HepG2 (cell line): Measurements from ENCODE around the gene TXNRD2. TPM values are rescaled to one million over a fixed set of nuclear protein-coding genes. Genes with fewer than 3 reads are reported as not detected.
A peak's percentile ranks its signal among the peaks of the same experiment; 100 is the strongest.

ENCODE experiments used
- BATF2 ChIP-seq: sonication (generic); formaldehyde crosslinking; IDR thresholded peaks from 2 replicates; pipeline ENCODE4 v1.8.0; 2022; ENCODE audit warnings: mild to moderate bottlenecking, missing genetic modification reagents, moderate library complexity
- CBX2 ChIP-seq, 2 experiments: fragments of 200-600 bp in 1 of 2; sonication (generic); formaldehyde crosslinking in 1 of 2; IDR thresholded peaks; 2 replicates each; pipeline versions ENCODE4 v1.7.0 to v1.8.1; 2018 to 2022; ENCODE audit warnings: low read depth in 2 of 2, low read length in 1 of 2, mild to moderate bottlenecking in 1 of 2, missing genetic modification reagents in 1 of 2
- ESRRA ChIP-seq: sonication (generic); formaldehyde crosslinking; IDR thresholded peaks from 2 replicates; pipeline ENCODE4 v1.5.1; 2020; ENCODE audit warnings: mild to moderate bottlenecking, low read depth, missing genetic modification reagents
- GATA4 ChIP-seq: sonication (generic); IDR thresholded peaks from 2 replicates; pipeline ENCODE4 v1.6.1; 2016; ENCODE audit warnings: antibody characterized with exemption, low read depth, borderline replicate concordance
- IKZF4 ChIP-seq: sonication (generic); formaldehyde crosslinking; IDR thresholded peaks from 2 replicates; pipeline ENCODE4 v1.5.1; 2020; ENCODE audit warnings: borderline replicate concordance, mild to moderate bottlenecking, low read depth, missing genetic modification reagents; ENCODE audit errors: not compliant biosample characterization
- PTBP1 ChIP-seq: fragments of 200-400 bp; formaldehyde crosslinking; IDR thresholded peaks from 2 replicates; pipeline ENCODE4 v1.6.1; 2018; ENCODE audit warnings: low read length, low read depth; ENCODE audit not compliant: poor library complexity, severe bottlenecking
- RARG ChIP-seq: sonication (generic); formaldehyde crosslinking; IDR thresholded peaks from 2 replicates; pipeline ENCODE4 v1.4.0; 2020; ENCODE audit warnings: low read depth, mild to moderate bottlenecking, missing genetic modification reagents
- SIN3B ChIP-seq: fragments of 150-350 bp; IDR thresholded peaks from 2 replicates; pipeline ENCODE4 v1.6.1; 2014; ENCODE audit warnings: low read length
- ZNF337 ChIP-seq: sonication (generic); formaldehyde crosslinking; IDR thresholded peaks from 2 replicates; pipeline ENCODE4 v1.5.1; 2020; ENCODE audit warnings: missing genetic modification reagents, low read depth, mild to moderate bottlenecking, borderline replicate concordance
- ZNF549 ChIP-seq: sonication (generic); formaldehyde crosslinking; IDR thresholded peaks from 2 replicates; pipeline ENCODE4 v1.5.0; 2020; ENCODE audit warnings: missing genetic modification reagents
- ZNF572 ChIP-seq: sonication (generic); formaldehyde crosslinking; IDR thresholded peaks from 2 replicates; pipeline ENCODE4 v1.5.1; 2020; ENCODE audit warnings: mild to moderate bottlenecking, missing genetic modification reagents
- ZSCAN30 ChIP-seq: sonication (generic); formaldehyde crosslinking; IDR thresholded peaks from 2 replicates; pipeline ENCODE4 v1.5.0; 2020; ENCODE audit warnings: mild to moderate bottlenecking, missing genetic modification reagents
- polyA plus RNA-seq, 8 experiments: library from polyadenylated mRNA; depleted of rRNA in 3 of 8; stranded (reverse) in 7 of 8; unstranded in 1 of 8; fragments of >200 nt; fragmentation: Illumina TruSeq in 4 of 8; extraction: Trizol in 4 of 8; gene quantifications; 2 replicates each; pipeline versions ENCODE4 v1.2.1 to v1.2.3, GENCODE V29; 2011 to 2016; ENCODE audit warnings: low read depth in 4 of 8, missing spikeins in 1 of 8, mixed read lengths in 1 of 8; ENCODE audit not compliant: insufficient read depth in 1 of 8
- total RNA-seq, 5 experiments: library from RNA; depleted of rRNA; stranded (reverse); fragments of >200 nt; fragmentation: Illumina TruSeq; extraction: Trizol; gene quantifications; 2 replicates each; pipeline ENCODE4 v1.2.3, GENCODE V29; 2016; ENCODE audit warnings: low read depth in 1 of 5
- TF ChIP-seq, protein P1 (sequence below): IDR thresholded peaks from 2 replicates; pipeline ENCODE4 v1.6.1; 2012; ENCODE audit warnings: low read length, improper control_type of control experiment
- TF ChIP-seq, protein P2 (sequence below): sonication (generic); formaldehyde crosslinking; IDR thresholded peaks from 2 replicates; pipeline ENCODE4 v1.5.1; 2020; ENCODE audit warnings: missing genetic modification reagents, mild to moderate bottlenecking, borderline replicate concordance
- TF ChIP-seq, protein P3 (sequence below): sonication (generic); formaldehyde crosslinking; IDR thresholded peaks from 2 replicates; pipeline ENCODE4 v1.4.0; 2020; ENCODE audit warnings: missing genetic modification reagents
- TF ChIP-seq, protein P4 (sequence below): IDR thresholded peaks from 2 replicates; pipeline ENCODE4 v1.4.0; 2020; ENCODE audit warnings: mild to moderate bottlenecking, missing genetic modification reagents

Gene TXNRD2
- total and polyA plus RNA-seq, 2 of the 13 experiments (the other 11 are each of a cell fraction or from before 2014, with no cell fraction given) = 17.5 to 18.6 TPM

- no peak for TF ChIP-seq ZSCAN30
- TF ChIP-seq ESRRA (CRISPR knock-in tag) = no peak
- no peak for TF ChIP-seq PTBP1
- no peak for TF ChIP-seq BATF2 (CRISPR knock-in tag)
- no peak for TF ChIP-seq ZNF549 (CRISPR knock-in tag)
- no peak for TF ChIP-seq GATA4
- TF ChIP-seq, protein P1, sequence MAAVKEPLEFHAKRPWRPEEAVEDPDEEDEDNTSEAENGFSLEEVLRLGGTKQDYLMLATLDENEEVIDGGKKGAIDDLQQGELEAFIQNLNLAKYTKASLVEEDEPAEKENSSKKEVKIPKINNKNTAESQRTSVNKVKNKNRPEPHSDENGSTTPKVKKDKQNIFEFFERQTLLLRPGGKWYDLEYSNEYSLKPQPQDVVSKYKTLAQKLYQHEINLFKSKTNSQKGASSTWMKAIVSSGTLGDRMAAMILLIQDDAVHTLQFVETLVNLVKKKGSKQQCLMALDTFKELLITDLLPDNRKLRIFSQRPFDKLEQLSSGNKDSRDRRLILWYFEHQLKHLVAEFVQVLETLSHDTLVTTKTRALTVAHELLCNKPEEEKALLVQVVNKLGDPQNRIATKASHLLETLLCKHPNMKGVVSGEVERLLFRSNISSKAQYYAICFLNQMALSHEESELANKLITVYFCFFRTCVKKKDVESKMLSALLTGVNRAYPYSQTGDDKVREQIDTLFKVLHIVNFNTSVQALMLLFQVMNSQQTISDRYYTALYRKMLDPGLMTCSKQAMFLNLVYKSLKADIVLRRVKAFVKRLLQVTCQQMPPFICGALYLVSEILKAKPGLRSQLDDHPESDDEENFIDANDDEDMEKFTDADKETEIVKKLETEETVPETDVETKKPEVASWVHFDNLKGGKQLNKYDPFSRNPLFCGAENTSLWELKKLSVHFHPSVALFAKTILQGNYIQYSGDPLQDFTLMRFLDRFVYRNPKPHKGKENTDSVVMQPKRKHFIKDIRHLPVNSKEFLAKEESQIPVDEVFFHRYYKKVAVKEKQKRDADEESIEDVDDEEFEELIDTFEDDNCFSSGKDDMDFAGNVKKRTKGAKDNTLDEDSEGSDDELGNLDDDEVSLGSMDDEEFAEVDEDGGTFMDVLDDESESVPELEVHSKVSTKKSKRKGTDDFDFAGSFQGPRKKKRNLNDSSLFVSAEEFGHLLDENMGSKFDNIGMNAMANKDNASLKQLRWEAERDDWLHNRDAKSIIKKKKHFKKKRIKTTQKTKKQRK = no peak
- TF ChIP-seq IKZF4 (CRISPR knock-in tag) = no peak
- no peak for TF ChIP-seq SIN3B
- no peak for TF ChIP-seq CBX2 (IDR thresholded peaks at IDR 0.05; ENCODE audit: low read depth, low read length)
- no peak for TF ChIP-seq CBX2 (CRISPR knock-in tag; IDR thresholded peaks at IDR 0.05; ENCODE audit: low read depth)
- TF ChIP-seq, protein P2, sequence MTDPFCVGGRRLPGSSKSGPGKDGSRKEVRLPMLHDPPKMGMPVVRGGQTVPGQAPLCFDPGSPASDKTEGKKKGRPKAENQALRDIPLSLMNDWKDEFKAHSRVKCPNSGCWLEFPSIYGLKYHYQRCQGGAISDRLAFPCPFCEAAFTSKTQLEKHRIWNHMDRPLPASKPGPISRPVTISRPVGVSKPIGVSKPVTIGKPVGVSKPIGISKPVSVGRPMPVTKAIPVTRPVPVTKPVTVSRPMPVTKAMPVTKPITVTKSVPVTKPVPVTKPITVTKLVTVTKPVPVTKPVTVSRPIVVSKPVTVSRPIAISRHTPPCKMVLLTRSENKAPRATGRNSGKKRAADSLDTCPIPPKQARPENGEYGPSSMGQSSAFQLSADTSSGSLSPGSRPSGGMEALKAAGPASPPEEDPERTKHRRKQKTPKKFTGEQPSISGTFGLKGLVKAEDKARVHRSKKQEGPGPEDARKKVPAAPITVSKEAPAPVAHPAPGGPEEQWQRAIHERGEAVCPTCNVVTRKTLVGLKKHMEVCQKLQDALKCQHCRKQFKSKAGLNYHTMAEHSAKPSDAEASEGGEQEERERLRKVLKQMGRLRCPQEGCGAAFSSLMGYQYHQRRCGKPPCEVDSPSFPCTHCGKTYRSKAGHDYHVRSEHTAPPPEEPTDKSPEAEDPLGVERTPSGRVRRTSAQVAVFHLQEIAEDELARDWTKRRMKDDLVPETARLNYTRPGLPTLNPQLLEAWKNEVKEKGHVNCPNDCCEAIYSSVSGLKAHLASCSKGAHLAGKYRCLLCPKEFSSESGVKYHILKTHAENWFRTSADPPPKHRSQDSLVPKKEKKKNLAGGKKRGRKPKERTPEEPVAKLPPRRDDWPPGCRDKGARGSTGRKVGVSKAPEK = no peak
- TF ChIP-seq, protein P3, sequence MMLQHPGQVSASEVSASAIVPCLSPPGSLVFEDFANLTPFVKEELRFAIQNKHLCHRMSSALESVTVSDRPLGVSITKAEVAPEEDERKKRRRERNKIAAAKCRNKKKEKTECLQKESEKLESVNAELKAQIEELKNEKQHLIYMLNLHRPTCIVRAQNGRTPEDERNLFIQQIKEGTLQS = no peak
- no peak for TF ChIP-seq ZNF337 (CRISPR knock-in tag)
- TF ChIP-seq RARG = no peak
- TF ChIP-seq, protein P4, sequence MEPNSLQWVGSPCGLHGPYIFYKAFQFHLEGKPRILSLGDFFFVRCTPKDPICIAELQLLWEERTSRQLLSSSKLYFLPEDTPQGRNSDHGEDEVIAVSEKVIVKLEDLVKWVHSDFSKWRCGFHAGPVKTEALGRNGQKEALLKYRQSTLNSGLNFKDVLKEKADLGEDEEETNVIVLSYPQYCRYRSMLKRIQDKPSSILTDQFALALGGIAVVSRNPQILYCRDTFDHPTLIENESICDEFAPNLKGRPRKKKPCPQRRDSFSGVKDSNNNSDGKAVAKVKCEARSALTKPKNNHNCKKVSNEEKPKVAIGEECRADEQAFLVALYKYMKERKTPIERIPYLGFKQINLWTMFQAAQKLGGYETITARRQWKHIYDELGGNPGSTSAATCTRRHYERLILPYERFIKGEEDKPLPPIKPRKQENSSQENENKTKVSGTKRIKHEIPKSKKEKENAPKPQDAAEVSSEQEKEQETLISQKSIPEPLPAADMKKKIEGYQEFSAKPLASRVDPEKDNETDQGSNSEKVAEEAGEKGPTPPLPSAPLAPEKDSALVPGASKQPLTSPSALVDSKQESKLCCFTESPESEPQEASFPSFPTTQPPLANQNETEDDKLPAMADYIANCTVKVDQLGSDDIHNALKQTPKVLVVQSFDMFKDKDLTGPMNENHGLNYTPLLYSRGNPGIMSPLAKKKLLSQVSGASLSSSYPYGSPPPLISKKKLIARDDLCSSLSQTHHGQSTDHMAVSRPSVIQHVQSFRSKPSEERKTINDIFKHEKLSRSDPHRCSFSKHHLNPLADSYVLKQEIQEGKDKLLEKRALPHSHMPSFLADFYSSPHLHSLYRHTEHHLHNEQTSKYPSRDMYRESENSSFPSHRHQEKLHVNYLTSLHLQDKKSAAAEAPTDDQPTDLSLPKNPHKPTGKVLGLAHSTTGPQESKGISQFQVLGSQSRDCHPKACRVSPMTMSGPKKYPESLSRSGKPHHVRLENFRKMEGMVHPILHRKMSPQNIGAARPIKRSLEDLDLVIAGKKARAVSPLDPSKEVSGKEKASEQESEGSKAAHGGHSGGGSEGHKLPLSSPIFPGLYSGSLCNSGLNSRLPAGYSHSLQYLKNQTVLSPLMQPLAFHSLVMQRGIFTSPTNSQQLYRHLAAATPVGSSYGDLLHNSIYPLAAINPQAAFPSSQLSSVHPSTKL (CRISPR knock-in tag) = peak; percentile 55; the same call in 1 of the 2 replicates
- TF ChIP-seq ZNF572 (CRISPR knock-in tag) = no peak
Observed at GRCh38 chr22:19942157-19943081, 801 bp upstream of the TXNRD2 start (continued).
